Activated T-cell treated with anti-CD3 and anti-CD28 coated beads for 1 hour (primary cell): ENCODE measurements around the gene FHL5.
"Not testable (repeated sequence)": the region's sequence is repeated elsewhere in the genome, so short reads cannot be mapped to it uniquely, and the experiment has no call there.

Source experiments
- DNase-seq: peaks from one replicate; pipeline ENCODE4 v3.0.0-alpha.2; 2020; ENCODE audit warnings: low read depth

Gene FHL5, protein sequence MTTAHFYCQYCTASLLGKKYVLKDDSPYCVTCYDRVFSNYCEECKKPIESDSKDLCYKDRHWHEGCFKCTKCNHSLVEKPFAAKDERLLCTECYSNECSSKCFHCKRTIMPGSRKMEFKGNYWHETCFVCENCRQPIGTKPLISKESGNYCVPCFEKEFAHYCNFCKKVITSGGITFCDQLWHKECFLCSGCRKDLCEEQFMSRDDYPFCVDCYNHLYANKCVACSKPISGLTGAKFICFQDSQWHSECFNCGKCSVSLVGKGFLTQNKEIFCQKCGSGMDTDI

GRCh38 chr6:96562886-96563285, at the start of gene FHL5:
TSS of gene FHL5 (plus strand) at chr6:96563128. CDS start at chr6:96603614, 40,486 bp downstream.
- DNase-seq, result no peak

DNA sequence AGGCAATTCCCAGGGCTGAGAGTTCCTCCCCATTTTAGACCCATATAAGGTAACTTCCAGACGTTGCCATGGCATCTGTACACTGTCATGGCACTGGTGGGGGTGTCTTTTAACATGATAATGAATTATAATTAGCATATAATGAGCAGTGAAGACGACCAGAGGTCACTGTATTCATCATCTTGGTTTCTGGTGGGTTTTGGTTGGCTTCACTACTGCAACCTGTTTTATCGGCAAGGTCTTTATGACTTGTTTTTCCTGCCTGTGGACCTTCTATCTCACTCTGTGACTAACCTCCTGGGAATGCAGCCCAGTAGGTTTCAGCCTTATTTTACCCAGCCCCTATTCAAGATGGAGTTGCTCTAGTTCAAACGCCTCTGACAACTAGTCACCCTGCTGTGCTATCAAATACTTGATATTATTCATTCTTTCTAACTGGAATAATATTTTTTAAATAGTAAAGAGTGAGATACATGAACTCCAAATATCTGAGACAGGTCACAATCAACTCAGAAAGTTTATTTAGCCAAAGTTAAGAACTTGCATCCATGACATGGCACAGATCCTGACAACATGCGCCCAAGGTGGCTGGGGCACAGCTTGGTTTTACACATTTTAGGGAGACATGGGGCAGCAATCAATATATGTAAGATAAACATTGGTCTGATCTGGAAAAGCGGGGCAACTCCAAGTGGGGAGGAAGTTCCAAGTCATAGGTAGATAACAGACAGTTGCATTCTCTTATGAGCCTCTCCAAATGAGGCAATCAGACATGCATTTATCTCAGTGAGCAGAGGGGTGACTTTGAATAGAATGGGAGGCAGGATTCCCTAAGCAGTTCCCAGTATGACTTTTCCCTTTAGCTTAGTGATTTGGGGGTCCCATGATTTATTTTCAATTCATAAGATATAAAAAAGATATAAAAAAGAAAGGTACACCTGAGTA, 42.5 kb upstream of the FHL5 start:
- no peak for DNase-seq

- no peak for DNase-seq
These were observed 41.7 kb upstream of the FHL5 start for GRCh38 chr6:96521306-96521643.

- DNase-seq, result peak; percentile 91
These were observed 41.1 kb upstream of the FHL5 start, which contains the start of gene UFL1 for GRCh38 chr6:96521644-96522464. TSS of gene UFL1 (plus strand) at chr6:96521806. CDS start at chr6:96521874, 68 bp downstream.

- no peak for DNase-seq
These were observed 40.4 kb upstream of the FHL5 start for GRCh38 chr6:96522465-96523009.

DNA sequence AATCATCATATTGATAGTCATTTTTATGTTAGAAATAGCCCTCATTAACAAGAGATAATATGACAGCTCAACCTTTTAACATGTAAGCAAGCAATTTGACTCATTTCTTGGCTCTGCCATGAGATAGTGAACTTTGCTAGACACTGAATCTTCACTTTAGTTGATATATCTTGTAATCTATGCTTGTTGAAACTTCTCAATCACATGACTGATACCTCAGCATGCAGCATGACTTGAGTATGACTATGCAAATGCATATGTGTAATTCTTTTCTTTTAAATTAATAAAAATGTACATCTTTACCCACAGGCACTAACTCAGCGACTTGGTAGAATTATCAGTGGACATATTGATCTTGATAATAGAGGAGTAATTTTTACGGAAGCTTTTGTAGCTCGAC, 34.7 kb upstream of the FHL5 start:
- no peak for DNase-seq

DNA sequence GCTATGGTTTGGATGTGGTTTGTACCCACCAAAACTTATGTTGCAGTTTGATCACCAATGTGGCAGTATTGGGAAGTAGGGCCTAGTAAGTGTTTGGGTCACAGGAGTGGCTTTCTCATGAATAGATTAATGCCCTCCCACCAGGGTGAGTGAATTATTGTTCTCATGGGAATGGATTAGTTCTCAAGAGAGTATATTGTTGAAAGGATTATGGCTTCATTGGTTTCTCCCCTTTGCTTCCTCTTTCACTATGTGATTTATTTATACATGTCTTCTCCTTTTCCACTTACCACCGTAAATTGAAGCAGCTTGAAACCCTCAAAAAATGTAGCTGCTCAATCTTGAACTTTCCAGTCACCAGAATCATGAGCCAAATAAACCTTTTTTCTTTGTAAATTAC, 30.5 kb upstream of the FHL5 start:
- no peak for DNase-seq

GRCh38 chr6:96537726-96538125, 25.2 kb upstream of the FHL5 start:
- no peak for DNase-seq

- DNase-seq, result no peak
These were observed 20.2 kb upstream of the FHL5 start for GRCh38 chr6:96542702-96543101.

GRCh38 chr6:96545882-96546281, 17.0 kb upstream of the FHL5 start:
- DNase-seq, result no peak

- no peak for DNase-seq
These were observed 15.3 kb upstream of the FHL5 start for GRCh38 chr6:96547654-96548053.

DNA sequence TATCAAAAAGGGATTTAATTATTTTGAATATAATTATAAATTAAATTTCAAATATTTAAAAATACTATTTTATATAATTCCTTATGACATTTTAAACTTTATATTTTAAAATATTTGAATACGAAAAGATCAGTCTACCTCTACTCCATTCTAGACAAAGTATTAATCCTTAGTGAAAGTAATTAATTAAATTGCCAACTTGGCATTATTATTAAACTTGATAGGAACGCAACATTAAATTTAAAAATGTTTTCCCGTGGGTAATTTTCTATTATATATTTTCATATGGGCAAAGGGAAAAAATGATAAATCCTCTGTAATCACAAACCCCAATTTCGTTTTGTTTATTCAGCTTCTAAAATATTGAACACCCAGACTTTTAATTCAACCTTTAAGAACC, 8.4 kb upstream of the FHL5 start:
- DNase-seq, result no peak

GRCh38 chr6:96559740-96560139, 3.2 kb upstream of the FHL5 start:
- not testable (repeated sequence) for DNase-seq

DNA sequence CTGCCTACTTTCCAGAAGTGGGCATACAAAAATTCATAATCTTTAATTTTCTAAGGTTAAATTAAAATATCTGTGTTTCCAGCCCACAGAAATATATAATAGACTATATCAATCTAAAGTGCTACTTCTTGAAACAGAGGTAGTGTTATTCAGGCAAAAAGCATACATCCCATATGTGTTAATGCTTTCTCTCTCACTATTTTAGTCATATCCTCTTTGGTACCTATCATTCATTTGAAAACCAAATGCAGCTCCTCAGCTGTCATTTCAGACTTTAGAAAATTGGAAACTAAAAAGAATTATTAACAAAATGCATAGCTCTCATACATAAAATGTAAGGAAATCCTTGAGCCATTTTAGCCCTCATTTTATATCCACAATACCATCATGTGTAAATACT, 925 bp downstream of the FHL5 start:
- DNase-seq, result no peak

GRCh38 chr6:96570053-96570452, 7.1 kb downstream of the FHL5 start:
- DNase-seq, result no peak

DNA sequence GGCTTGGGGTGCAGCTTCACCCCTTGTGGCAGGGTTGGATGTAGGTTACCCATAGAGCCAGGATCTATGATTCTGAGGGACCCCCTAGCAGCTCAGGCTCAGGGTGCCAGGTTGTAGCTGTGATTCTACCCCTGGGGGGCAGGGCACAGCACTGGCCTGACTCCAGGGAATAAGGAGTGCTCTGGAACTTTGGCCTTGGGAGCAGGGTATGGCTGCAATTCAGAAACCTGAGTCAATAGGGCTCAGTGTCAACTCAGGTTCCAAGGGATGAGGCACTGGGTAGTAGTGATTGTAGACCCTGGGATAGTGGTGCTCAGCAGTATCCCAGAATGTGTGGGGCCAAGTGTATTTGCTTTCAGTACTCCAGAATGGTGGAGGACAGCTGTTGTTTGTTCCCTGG, 8.6 kb downstream of the FHL5 start:
- DNase-seq, result no peak

- no peak for DNase-seq
These were observed 12.4 kb downstream of the FHL5 start for GRCh38 chr6:96575359-96575758.

DNA sequence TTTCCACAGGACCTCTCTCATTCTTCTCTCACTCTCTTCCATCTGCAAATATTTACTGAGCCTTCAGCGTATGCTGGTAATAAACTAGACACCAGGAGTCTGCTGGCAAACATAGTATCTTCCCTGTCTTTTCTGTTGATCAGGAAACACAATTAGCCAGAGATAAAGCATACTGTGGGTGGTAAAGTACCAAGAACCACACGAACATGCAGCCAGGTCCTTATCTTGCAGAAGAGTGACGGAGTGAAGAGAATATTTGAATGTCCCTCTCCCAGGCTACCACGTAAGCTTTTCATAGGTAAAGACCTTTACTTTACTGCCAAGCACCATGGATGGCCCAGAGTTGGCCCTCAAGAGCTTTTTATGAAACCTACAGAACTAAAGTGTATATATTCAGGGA, 13.3 kb downstream of the FHL5 start:
- no peak for DNase-seq

- no peak for DNase-seq
These were observed 19.1 kb downstream of the FHL5 start for GRCh38 chr6:96582021-96582420.

GRCh38 chr6:96582436-96582835, 19.5 kb downstream of the FHL5 start:
- no peak for DNase-seq

GRCh38 chr6:96604420-96604819, 41.5 kb downstream of the FHL5 start:
- no peak for DNase-seq

GRCh38 chr6:96608074-96608473, 45.1 kb downstream of the FHL5 start:
- no peak for DNase-seq
